ENCODE measurements around the gene REV3L. TPM values are rescaled to one million over a fixed set of nuclear protein-coding genes. Genes with fewer than 3 reads are reported as not detected.

Gene REV3L
- total RNA-seq, 1 donor from 2014 or later, result 22.2 TPM

- no peak for DNase-seq (ENCODE audit: low read depth, low spot score)
- H3K4me1 Mint-ChIP-seq, result peaks cover under 1% of the 10 kb centered on the region
- no peak for TF ChIP-seq CTCF (conservative IDR thresholded peaks at IDR 0.05)
- H3K27me3 Mint-ChIP-seq (ENCODE audit: low read depth), result no peaks in the 10 kb centered on the region
- no peaks in the 10 kb centered on the region for H3K9me3 Mint-ChIP-seq
- no peak overlapping the region for H3K27ac Mint-ChIP-seq (ENCODE audit: unreplicated experiment)
- peaks cover 30% of the 10 kb centered on the region for H3K36me3 Mint-ChIP-seq (ENCODE audit: low read depth)
- no peak overlapping the region for H3K4me3 Mint-ChIP-seq
Measured at GRCh38 chr6:111266276-111266675, 216.7 kb downstream of the REV3L start.

GRCh38 chr6:111265842-111266241, 217.2 kb downstream of the REV3L start:
- Mint-ChIP-seq H3K27me3 (ENCODE audit: low read depth) (no peaks in the 10 kb centered on the region), H3K27ac (ENCODE audit: unreplicated experiment) (no peak overlapping the region), H3K36me3 (ENCODE audit: low read depth) (peaks cover 29% of the 10 kb centered on the region), H3K4me1 (peaks cover 4% of the 10 kb centered on the region), H3K4me3 (no peak overlapping the region), H3K9me3 (no peaks in the 10 kb centered on the region)
- no peak for DNase-seq (ENCODE audit: low read depth, low spot score)
- TF ChIP-seq CTCF (conservative IDR thresholded peaks at IDR 0.05), result no peak

- Mint-ChIP-seq H3K27me3 (ENCODE audit: low read depth) (peaks cover 3% of the 10 kb centered on the region), H3K9me3 (no peaks in the 10 kb centered on the region), H3K4me1 (peaks cover 17% of the 10 kb centered on the region), H3K4me3 (peak overlapping the region; percentile 13), H3K27ac (ENCODE audit: unreplicated experiment) (no peak overlapping the region), H3K36me3 (ENCODE audit: low read depth) (peaks cover 17% of the 10 kb centered on the region)
- DNase-seq (ENCODE audit: low read depth, low spot score), result no peak
- no peak for TF ChIP-seq CTCF (conservative IDR thresholded peaks at IDR 0.05)
Measured at GRCh38 chr6:111263837-111264236, 219.2 kb downstream of the REV3L start.

- Mint-ChIP-seq H3K4me1 (peaks cover 22% of the 10 kb centered on the region), H3K36me3 (ENCODE audit: low read depth) (no peaks in the 10 kb centered on the region), H3K4me3 (peak overlapping the region; percentile 90), H3K27ac (ENCODE audit: unreplicated experiment) (no peak overlapping the region), H3K9me3 (no peaks in the 10 kb centered on the region), H3K27me3 (ENCODE audit: low read depth) (peaks cover 20% of the 10 kb centered on the region)
- DNase-seq (ENCODE audit: low read depth, low spot score), result no peak
- no peak for TF ChIP-seq CTCF (conservative IDR thresholded peaks at IDR 0.05)
Measured at GRCh38 chr6:111260570-111261298, 222.3 kb downstream of the REV3L start.

- peaks cover 25% of the 10 kb centered on the region for H3K4me1 Mint-ChIP-seq
- no peaks in the 10 kb centered on the region for H3K9me3 Mint-ChIP-seq
- peaks cover 35% of the 10 kb centered on the region for H3K27me3 Mint-ChIP-seq (ENCODE audit: low read depth)
- peak; percentile 91 for TF ChIP-seq CTCF (conservative IDR thresholded peaks at IDR 0.05)
- DNase-seq (ENCODE audit: low read depth, low spot score), result peak; percentile 92
- peak overlapping the region; percentile 27 for H3K27ac Mint-ChIP-seq (ENCODE audit: unreplicated experiment)
- peak overlapping the region; percentile 90 for H3K4me3 Mint-ChIP-seq
- no peaks in the 10 kb centered on the region for H3K36me3 Mint-ChIP-seq (ENCODE audit: low read depth)
Measured at GRCh38 chr6:111259089-111259831, 223.8 kb downstream of the REV3L start.
